ENCODE measurements around the gene ATP8B3. TPM values are rescaled to one million over a fixed set of nuclear protein-coding genes. Genes with fewer than 3 reads are reported as not detected.
A peak's percentile ranks its signal among the peaks of the same experiment; 100 is the strongest.

ATP8B3 gene
- total RNA-seq, 1 donor from 2014 or later, result 2.5 TPM

- DNase-seq, result no peak
These were observed 52.8 kb downstream of the ATP8B3 start for GRCh38 chr19:1758959-1759903.

GRCh38 chr19:1758231-1758577, 53.9 kb downstream of the ATP8B3 start:
- Mint-ChIP-seq H3K9me3 (ENCODE audit: unreplicated experiment) (peaks cover 3% of the 10 kb centered on the region), H3K36me3 (ENCODE audit: unreplicated experiment) (peaks cover 5% of the 10 kb centered on the region), H3K4me1 (ENCODE audit: low read depth, unreplicated experiment) (peaks cover 10% of the 10 kb centered on the region), H3K4me3 (ENCODE audit: unreplicated experiment) (peak overlapping the region; percentile 80), H3K27me3 (ENCODE audit: unreplicated experiment) (peaks cover 29% of the 10 kb centered on the region), H3K27ac (ENCODE audit: unreplicated experiment) (no peak overlapping the region)
- no peak for DNase-seq
- no peak for TF ChIP-seq CTCF (IDR thresholded peaks at IDR 0.05; ENCODE audit: partially characterized antibody, unreplicated experiment)

More at GRCh38 chr19:1758959-1759903, 52.8 kb downstream of the ATP8B3 start:
- peaks cover 37% of the 10 kb centered on the region for H3K27me3 Mint-ChIP-seq (ENCODE audit: unreplicated experiment)
- H3K27ac Mint-ChIP-seq (ENCODE audit: unreplicated experiment), result no peak overlapping the region
- H3K4me1 Mint-ChIP-seq (ENCODE audit: low read depth, unreplicated experiment), result peaks cover 16% of the 10 kb centered on the region
- no peak overlapping the region for H3K4me3 Mint-ChIP-seq (ENCODE audit: unreplicated experiment)
- peaks cover 8% of the 10 kb centered on the region for H3K9me3 Mint-ChIP-seq (ENCODE audit: unreplicated experiment)
- no peak for TF ChIP-seq CTCF (IDR thresholded peaks at IDR 0.05; ENCODE audit: partially characterized antibody, unreplicated experiment)
- H3K36me3 Mint-ChIP-seq (ENCODE audit: unreplicated experiment), result peaks cover 5% of the 10 kb centered on the region

GRCh38 chr19:1757468-1758230, 54.4 kb downstream of the ATP8B3 start:
- peaks cover 24% of the 10 kb centered on the region for H3K27me3 Mint-ChIP-seq (ENCODE audit: unreplicated experiment)
- H3K9me3 Mint-ChIP-seq (ENCODE audit: unreplicated experiment), result peaks cover 3% of the 10 kb centered on the region
- no peak overlapping the region for H3K27ac Mint-ChIP-seq (ENCODE audit: unreplicated experiment)
- H3K4me3 Mint-ChIP-seq (ENCODE audit: unreplicated experiment), result peak overlapping the region; percentile 88
- TF ChIP-seq CTCF (IDR thresholded peaks at IDR 0.05; ENCODE audit: partially characterized antibody, unreplicated experiment), result no peak
- DNase-seq, result no peak
- peaks cover 5% of the 10 kb centered on the region for H3K36me3 Mint-ChIP-seq (ENCODE audit: unreplicated experiment)
- peaks cover 10% of the 10 kb centered on the region for H3K4me1 Mint-ChIP-seq (ENCODE audit: low read depth, unreplicated experiment)

- peaks cover 3% of the 10 kb centered on the region for H3K9me3 Mint-ChIP-seq (ENCODE audit: unreplicated experiment)
- peaks cover 5% of the 10 kb centered on the region for H3K36me3 Mint-ChIP-seq (ENCODE audit: unreplicated experiment)
- no peak for DNase-seq
- H3K27ac Mint-ChIP-seq (ENCODE audit: unreplicated experiment), result no peak overlapping the region
- H3K27me3 Mint-ChIP-seq (ENCODE audit: unreplicated experiment), result peaks cover 23% of the 10 kb centered on the region
- peaks cover 10% of the 10 kb centered on the region for H3K4me1 Mint-ChIP-seq (ENCODE audit: low read depth, unreplicated experiment)
- H3K4me3 Mint-ChIP-seq (ENCODE audit: unreplicated experiment), result peak overlapping the region; percentile 88
- TF ChIP-seq CTCF (IDR thresholded peaks at IDR 0.05; ENCODE audit: partially characterized antibody, unreplicated experiment), result no peak
These were observed 55.2 kb downstream of the ATP8B3 start for GRCh38 chr19:1756705-1757465.
